Measurements from ENCODE around the gene PPP1R13B.

- TF ChIP-seq CTCF (IDR thresholded peaks at IDR 0.05; ENCODE audit: insufficient read depth, low read length) = no peak
- no peak for TF ChIP-seq POLR2AphosphoS5 (IDR thresholded peaks at IDR 0.05; ENCODE audit: low read depth)
- TF ChIP-seq REST (IDR thresholded peaks at IDR 0.05; ENCODE audit: insufficient replicate concordance, low read depth) = no peak
Observed at GRCh38 chr14:103858063-103858781, 10.8 kb upstream of the PPP1R13B start.
